Epithelial cell of proximal tubule (primary cell): ENCODE results near the gene PIM1. TPM values are rescaled to one million over a fixed set of nuclear protein-coding genes. Genes with fewer than 3 reads are reported as not detected.
"Not testable (repeated sequence)": the region's sequence is repeated elsewhere in the genome, so short reads cannot be mapped to it uniquely, and the experiment has no call there.

Source experiments
- DNase-seq: peaks from one replicate; pipeline ENCODE4 v3.0.0-alpha.2; 2011; ENCODE audit warnings: low read depth
- H3K4me3 ChIP-seq: 2 replicates; pipeline ENCODE4 v1.5.1; 2011; ENCODE audit warnings: low read depth, mild to moderate bottlenecking, low read length
- CTCF ChIP-seq: conservative IDR thresholded peaks from 2 replicates; pipeline ENCODE4 v1.5.1; 2012; ENCODE audit warnings: low read depth, mild to moderate bottlenecking, low read length
- total RNA-seq: library from RNA; depleted of rRNA; stranded (reverse); fragments of >200 nt; gene quantifications from 2 replicates; pipeline ENCODE4 v1.2.3, GENCODE V29; 2015

The PIM1 gene
- total RNA-seq, 1 donor from 2014 or later = 25.9 TPM

DNA sequence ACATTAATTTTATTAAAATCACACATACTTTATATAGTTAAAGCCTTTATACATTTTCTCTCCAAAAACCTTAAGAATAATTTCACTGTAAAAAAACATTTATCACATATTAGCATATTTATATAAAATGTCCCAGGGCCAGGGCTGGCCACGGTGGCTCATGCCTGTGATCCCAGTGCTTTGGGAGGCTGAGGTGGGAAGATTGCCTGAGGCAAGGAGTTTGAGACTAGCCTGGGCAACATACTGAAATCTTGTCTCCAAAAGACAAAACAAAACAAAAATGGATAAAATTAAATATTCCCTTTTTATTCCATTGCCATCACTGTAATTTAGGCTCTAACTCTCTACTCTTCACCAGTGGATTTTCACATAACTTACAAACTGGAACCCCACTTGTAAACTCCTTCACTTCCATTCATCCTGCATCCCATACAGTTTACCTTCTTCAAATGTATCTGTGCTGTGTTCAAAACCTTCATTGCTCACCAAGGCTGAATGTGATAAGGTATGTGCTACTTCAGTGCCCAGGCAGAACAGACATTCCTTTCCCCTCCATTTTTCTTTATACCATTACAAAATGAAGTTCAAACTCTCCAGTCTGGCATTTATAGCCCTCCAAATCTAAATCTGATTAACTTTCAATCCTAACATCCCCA lies 42.9 kb upstream of the PIM1 start:
- DNase-seq = no peak
- no peak overlapping the region for H3K4me3 ChIP-seq
- TF ChIP-seq CTCF = no peak

GRCh38 chr6:37127961-37128862 lies 41.7 kb upstream of the PIM1 start:
- H3K4me3 ChIP-seq = no peak overlapping the region
- no peak for DNase-seq
- TF ChIP-seq CTCF = no peak

DNA sequence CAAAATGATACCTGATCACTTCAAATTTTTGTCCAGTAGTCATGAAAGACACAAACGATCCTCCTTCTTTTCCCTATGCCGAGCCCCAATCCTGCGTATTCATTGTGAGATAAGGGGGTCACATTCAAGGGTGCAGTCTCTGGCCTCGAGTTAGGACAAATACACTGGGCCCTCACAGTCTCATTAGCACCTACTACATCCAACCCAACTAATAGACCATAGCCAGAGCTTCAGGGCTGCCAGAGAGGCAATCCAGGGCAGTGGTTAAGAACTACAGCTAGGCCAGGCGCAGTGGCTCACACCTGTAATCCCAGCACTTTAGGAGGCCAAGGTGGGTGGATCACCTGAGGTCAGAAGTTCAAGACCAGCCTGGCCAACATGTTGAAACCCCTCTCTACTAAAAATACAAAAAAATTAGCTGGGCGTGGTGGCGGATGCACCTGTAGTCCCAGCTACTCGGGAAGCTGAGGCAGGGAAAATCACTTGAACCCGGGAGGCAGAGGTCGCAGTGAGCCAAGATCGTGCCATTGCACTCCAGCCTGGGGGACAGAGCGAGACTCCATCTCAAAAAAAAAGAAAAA lies 41.0 kb upstream of the PIM1 start:
- not testable (repeated sequence) for DNase-seq

DNA sequence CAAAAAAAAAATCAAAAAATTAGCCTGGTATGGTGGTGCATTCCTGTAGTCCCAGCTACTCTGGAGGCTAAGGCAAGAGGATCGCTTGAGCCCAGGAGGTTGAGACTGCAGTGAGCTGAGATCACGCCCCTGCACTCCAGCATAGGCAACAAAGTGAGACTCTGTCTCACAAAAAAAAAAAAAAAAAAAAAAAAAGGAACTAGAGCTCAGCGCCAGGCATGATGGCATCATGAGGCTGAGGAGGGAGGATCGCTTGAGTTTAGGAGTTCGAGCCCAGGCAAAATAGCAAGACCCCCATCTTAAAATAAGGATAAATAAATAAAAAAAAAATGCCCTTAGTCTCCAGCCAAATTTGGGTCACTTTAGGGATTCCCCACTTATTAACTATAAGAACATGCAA lies 40.4 kb upstream of the PIM1 start:
- no peak for DNase-seq
- TF ChIP-seq CTCF = no peak
- H3K4me3 ChIP-seq = no peak overlapping the region

More for the DNA sequence above, 41.0 kb upstream of the PIM1 start:
- H3K4me3 ChIP-seq = not testable (repeated sequence)

DNA sequence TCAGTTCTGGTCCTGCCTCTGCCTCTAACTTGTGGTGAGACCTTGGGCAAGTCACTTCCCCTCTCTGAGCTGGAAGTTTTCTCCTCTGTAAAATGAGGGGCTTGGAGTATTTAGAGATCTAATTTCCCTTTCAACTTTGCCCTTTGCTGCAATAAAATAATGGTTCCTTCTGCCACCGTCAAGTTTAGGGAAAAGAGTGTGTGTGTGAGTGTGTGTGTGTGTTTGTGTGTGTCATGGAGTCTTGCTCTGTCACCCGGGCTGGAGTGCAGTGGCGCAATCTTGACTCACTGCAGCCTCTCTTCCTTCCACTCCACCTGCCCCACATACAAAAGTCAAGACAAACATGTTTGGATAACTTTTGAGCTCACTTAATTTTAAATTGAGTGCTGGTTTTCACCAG lies 39.2 kb upstream of the PIM1 start:
- no peak overlapping the region for H3K4me3 ChIP-seq
- TF ChIP-seq CTCF = no peak
- no peak for DNase-seq

DNA sequence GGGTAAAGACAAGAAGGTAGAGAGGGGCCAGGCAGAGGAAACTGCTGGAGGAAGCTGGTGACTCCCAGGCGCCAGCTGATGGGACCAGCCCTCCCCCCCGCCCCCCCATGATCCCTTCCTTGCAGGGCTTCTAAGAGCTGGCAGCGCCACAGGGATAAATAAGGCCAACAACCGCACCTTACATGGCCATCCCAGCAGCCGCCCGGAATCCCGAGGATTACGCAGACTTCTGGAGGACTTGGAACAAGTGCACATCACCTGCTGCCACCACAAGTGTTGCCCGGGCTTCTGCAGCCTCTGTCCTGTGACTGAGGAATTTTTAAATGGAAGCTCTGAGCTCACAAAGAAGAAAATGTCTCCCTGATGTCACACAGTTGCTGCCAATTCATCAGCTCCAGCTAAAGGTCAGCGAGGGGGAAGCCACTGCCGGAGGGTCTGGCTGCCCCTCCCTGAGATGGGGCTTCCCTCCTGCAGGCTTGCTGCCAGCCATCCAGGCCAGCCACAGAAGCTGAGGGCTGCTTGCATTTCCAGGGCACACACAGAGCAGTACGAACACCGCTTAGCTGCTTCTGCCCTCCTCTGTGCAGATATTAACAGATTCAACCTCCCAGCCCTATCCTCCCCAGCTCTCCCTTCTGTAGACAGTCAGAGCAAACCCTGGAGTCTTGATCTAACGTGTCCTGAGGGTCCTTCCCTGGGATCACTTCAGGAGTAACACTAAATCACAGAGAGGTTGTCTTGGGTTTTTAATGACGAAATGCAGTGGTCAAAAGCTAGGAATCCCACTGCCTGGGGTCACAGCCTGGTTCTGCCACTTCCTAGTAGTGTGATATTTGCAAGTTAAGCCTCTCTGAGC lies 38.6 kb upstream of the PIM1 start:
- no peak for TF ChIP-seq CTCF
- DNase-seq = no peak
- H3K4me3 ChIP-seq = no peak overlapping the region

DNA sequence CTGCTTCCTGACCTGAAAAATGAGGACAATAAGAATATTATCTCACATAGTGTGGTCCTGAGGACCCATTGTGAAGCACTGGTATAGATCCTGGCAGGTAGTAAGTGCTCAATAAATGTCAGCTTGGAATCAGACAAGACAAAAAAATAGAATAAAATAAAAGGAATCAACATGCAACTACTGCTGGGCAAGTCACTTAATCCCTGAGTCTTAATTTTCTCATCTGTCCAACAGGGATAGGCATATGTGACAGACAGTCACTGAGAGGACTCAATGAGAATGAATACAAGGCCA lies 38.0 kb upstream of the PIM1 start:
- no peak for DNase-seq
- no peak for TF ChIP-seq CTCF

More for the DNA sequence above, 38.0 kb upstream of the PIM1 start:
- no peak overlapping the region for H3K4me3 ChIP-seq
